ENCODE results near the gene DDX54.
"Not testable (repeated sequence)": the region's sequence is repeated elsewhere in the genome, so short reads cannot be mapped to it uniquely, and the experiment has no call there.

The DDX54 gene

GRCh38 chr12:113224955-113225354 is 39.7 kb upstream of the DDX54 start:
- no peak for DNase-seq
- Mint-ChIP-seq H3K4me3 (no peak overlapping the region), H3K27ac (no peak overlapping the region), H3K4me1 (ENCODE audit: low read depth) (peaks cover 47% of the 10 kb centered on the region), H3K36me3 (ENCODE audit: low read depth) (peaks cover 38% of the 10 kb centered on the region), H3K27me3 (no peaks in the 10 kb centered on the region), H3K9me3 (no peaks in the 10 kb centered on the region)

GRCh38 chr12:113222730-113223531 is 37.7 kb upstream of the DDX54 start:
- Mint-ChIP-seq H3K4me1 (ENCODE audit: low read depth) (peaks cover 29% of the 10 kb centered on the region), H3K36me3 (ENCODE audit: low read depth) (peaks cover 19% of the 10 kb centered on the region), H3K27me3 (no peaks in the 10 kb centered on the region), H3K4me3 (peak overlapping the region; percentile 88), H3K27ac (peak overlapping the region; percentile 94), H3K9me3 (no peaks in the 10 kb centered on the region)
- DNase-seq = no peak

- H3K36me3 Mint-ChIP-seq (ENCODE audit: low read depth) = peaks cover 11% of the 10 kb centered on the region
- no peaks in the 10 kb centered on the region for H3K27me3 Mint-ChIP-seq
- peak overlapping the region; percentile 94 for H3K27ac Mint-ChIP-seq
- peak; percentile 66 for DNase-seq
- no peaks in the 10 kb centered on the region for H3K9me3 Mint-ChIP-seq
- peaks cover 36% of the 10 kb centered on the region for H3K4me1 Mint-ChIP-seq (ENCODE audit: low read depth)
- peak overlapping the region; percentile 88 for H3K4me3 Mint-ChIP-seq
These were observed 36.9 kb upstream of the DDX54 start for GRCh38 chr12:113221997-113222729.

- Mint-ChIP-seq H3K4me3 (peak within 1 kb of the TSS; percentile 88), H3K9me3 (no peaks in the 10 kb centered on the region), H3K27me3 (no peaks in the 10 kb centered on the region), H3K27ac (peak within 1 kb of the TSS; percentile 94), H3K4me1 (ENCODE audit: low read depth) (peaks cover 38% of the 10 kb centered on the region), H3K36me3 (ENCODE audit: low read depth) (peaks cover 6% of the 10 kb centered on the region)
- DNase-seq = peak; percentile 98
These were observed 36.1 kb upstream of the DDX54 start, which contains the start of gene TPCN1 for GRCh38 chr12:113221181-113221996. TPCN1 (plus strand) TSS chr12:113221464; CDS start chr12:113226853, 5,389 bp downstream.

- DNase-seq = no peak
These were observed 35.4 kb upstream of the DDX54 start for GRCh38 chr12:113220593-113221180.

GRCh38 chr12:113216027-113216426 is 30.7 kb upstream of the DDX54 start:
- peaks cover 1% of the 10 kb centered on the region for H3K36me3 Mint-ChIP-seq (ENCODE audit: low read depth)
- peaks cover 40% of the 10 kb centered on the region for H3K4me1 Mint-ChIP-seq (ENCODE audit: low read depth)
- DNase-seq = no peak
- H3K4me3 Mint-ChIP-seq = no peak overlapping the region
- no peaks in the 10 kb centered on the region for H3K9me3 Mint-ChIP-seq
- H3K27ac Mint-ChIP-seq = no peak overlapping the region
- no peaks in the 10 kb centered on the region for H3K27me3 Mint-ChIP-seq

More at GRCh38 chr12:113220593-113221180, 35.4 kb upstream of the DDX54 start:
- no peaks in the 10 kb centered on the region for H3K27me3 Mint-ChIP-seq
- no peaks in the 10 kb centered on the region for H3K9me3 Mint-ChIP-seq
- peak overlapping the region; percentile 94 for H3K27ac Mint-ChIP-seq
- H3K4me1 Mint-ChIP-seq (ENCODE audit: low read depth) = peaks cover 43% of the 10 kb centered on the region
- peak overlapping the region; percentile 88 for H3K4me3 Mint-ChIP-seq
- H3K36me3 Mint-ChIP-seq (ENCODE audit: low read depth) = peaks cover 6% of the 10 kb centered on the region

- Mint-ChIP-seq H3K36me3 (ENCODE audit: low read depth) (no peaks in the 10 kb centered on the region), H3K4me1 (ENCODE audit: low read depth) (peaks cover 42% of the 10 kb centered on the region), H3K4me3 (no peak overlapping the region), H3K27me3 (no peaks in the 10 kb centered on the region), H3K9me3 (no peaks in the 10 kb centered on the region), H3K27ac (peak overlapping the region; percentile 48)
- DNase-seq = no peak
These were observed 29.7 kb upstream of the DDX54 start for GRCh38 chr12:113214895-113215400.

- no peak overlapping the region for H3K4me3 Mint-ChIP-seq
- DNase-seq = no peak
- H3K9me3 Mint-ChIP-seq = no peaks in the 10 kb centered on the region
- H3K4me1 Mint-ChIP-seq (ENCODE audit: low read depth) = peaks cover 65% of the 10 kb centered on the region
- H3K36me3 Mint-ChIP-seq (ENCODE audit: low read depth) = no peaks in the 10 kb centered on the region
- no peaks in the 10 kb centered on the region for H3K27me3 Mint-ChIP-seq
- peak overlapping the region; percentile 13 for H3K27ac Mint-ChIP-seq
These were observed 25.9 kb upstream of the DDX54 start for GRCh38 chr12:113211160-113211559.

- DNase-seq = peak; percentile 62
- Mint-ChIP-seq H3K27ac (peak overlapping the region; percentile 94), H3K27me3 (no peaks in the 10 kb centered on the region), H3K4me1 (ENCODE audit: low read depth) (peaks cover 54% of the 10 kb centered on the region), H3K4me3 (peak overlapping the region; percentile 71), H3K9me3 (no peaks in the 10 kb centered on the region), H3K36me3 (ENCODE audit: low read depth) (no peaks in the 10 kb centered on the region)
These were observed 23.0 kb upstream of the DDX54 start for GRCh38 chr12:113208041-113208934.

GRCh38 chr12:113207613-113208040 is 22.3 kb upstream of the DDX54 start:
- Mint-ChIP-seq H3K4me3 (no peak overlapping the region), H3K27ac (peak overlapping the region; percentile 94), H3K9me3 (no peaks in the 10 kb centered on the region), H3K27me3 (no peaks in the 10 kb centered on the region), H3K4me1 (ENCODE audit: low read depth) (peaks cover 54% of the 10 kb centered on the region), H3K36me3 (ENCODE audit: low read depth) (no peaks in the 10 kb centered on the region)
- DNase-seq = no peak

- not testable (repeated sequence) for H3K4me3 Mint-ChIP-seq; H3K9me3 Mint-ChIP-seq; H3K36me3 Mint-ChIP-seq (ENCODE audit: low read depth); DNase-seq; H3K27me3 Mint-ChIP-seq; H3K27ac Mint-ChIP-seq
- peaks cover 54% of the 10 kb centered on the region for H3K4me1 Mint-ChIP-seq (ENCODE audit: low read depth)
These were observed 21.5 kb upstream of the DDX54 start for GRCh38 chr12:113206802-113207201.

- Mint-ChIP-seq H3K9me3 (no peaks in the 10 kb centered on the region), H3K4me3 (no peak overlapping the region), H3K27me3 (no peaks in the 10 kb centered on the region), H3K4me1 (ENCODE audit: low read depth) (peaks cover 37% of the 10 kb centered on the region), H3K27ac (no peak overlapping the region), H3K36me3 (ENCODE audit: low read depth) (no peaks in the 10 kb centered on the region)
- no peak for DNase-seq
These were observed 19.5 kb upstream of the DDX54 start for GRCh38 chr12:113204804-113205203.

Measured in activated T-cell treated with anti-CD3 and anti-CD28 coated beads, Interleukin-2, amount 50 U/mL, for 24 hours (primary cell).